ENCODE results near the gene IQCN. TPM values are rescaled to one million over a fixed set of nuclear protein-coding genes. Genes with fewer than 3 reads are reported as not detected.

Gene IQCN
- total RNA-seq, 2 donors from 2014 or later = 16.5 to 21.9 TPM

GRCh38 chr19:18298601-18299000 is 24.3 kb upstream of the IQCN start:
- ATAC-seq (no peak), DNase-seq (no peak)
- no peaks in the 10 kb centered on the region for H3K27me3 Mint-ChIP-seq
- no peaks in the 10 kb centered on the region for H3K9me3 ChIP-seq (ENCODE audit: control insufficient read depth, low read length, poor library complexity, severe bottlenecking)
- H3K36me3 Mint-ChIP-seq (ENCODE audit: low read depth) = peaks cover 2% of the 10 kb centered on the region
- peak overlapping the region; percentile 99 for H3K27ac Mint-ChIP-seq
- peaks cover 18% of the 10 kb centered on the region for H3K4me1 Mint-ChIP-seq
- no peak overlapping the region for H3K4me3 Mint-ChIP-seq

GRCh38 chr19:18297308-18297707 is 23.1 kb upstream of the IQCN start:
- ATAC-seq = no peak
- Mint-ChIP-seq H3K27ac (peak overlapping the region; percentile 99), H3K4me3 (no peak overlapping the region), H3K4me1 (peaks cover 20% of the 10 kb centered on the region), H3K27me3 (no peaks in the 10 kb centered on the region), H3K36me3 (ENCODE audit: low read depth) (no peaks in the 10 kb centered on the region)
- no peak for DNase-seq
- H3K9me3 ChIP-seq (ENCODE audit: control insufficient read depth, low read length, poor library complexity, severe bottlenecking) = no peaks in the 10 kb centered on the region

GRCh38 chr19:18295034-18295451 is 20.8 kb upstream of the IQCN start:
- DNase-seq (no peak), ATAC-seq (no peak)
- Mint-ChIP-seq H3K27ac (peak overlapping the region; percentile 99), H3K27me3 (no peaks in the 10 kb centered on the region), H3K4me1 (peaks cover 35% of the 10 kb centered on the region), H3K4me3 (no peak overlapping the region), H3K36me3 (ENCODE audit: low read depth) (no peaks in the 10 kb centered on the region)
- H3K9me3 ChIP-seq (ENCODE audit: control insufficient read depth, low read length, poor library complexity, severe bottlenecking) = no peaks in the 10 kb centered on the region

GRCh38 chr19:18294467-18294864 is 20.2 kb upstream of the IQCN start:
- H3K4me3 Mint-ChIP-seq = peak overlapping the region; percentile 88
- no peaks in the 10 kb centered on the region for H3K36me3 Mint-ChIP-seq (ENCODE audit: low read depth)
- H3K27me3 Mint-ChIP-seq = no peaks in the 10 kb centered on the region
- ATAC-seq (peak; percentile 69), DNase-seq (peak; percentile 74 to 88 (median 82))
- H3K9me3 ChIP-seq (ENCODE audit: control insufficient read depth, low read length, poor library complexity, severe bottlenecking) = no peaks in the 10 kb centered on the region
- H3K27ac Mint-ChIP-seq = peak overlapping the region; percentile 99
- H3K4me1 Mint-ChIP-seq = peaks cover 40% of the 10 kb centered on the region

GRCh38 chr19:18293642-18294466 is 19.6 kb upstream of the IQCN start:
- H3K4me3 Mint-ChIP-seq = peak overlapping the region; percentile 88
- H3K27me3 Mint-ChIP-seq = no peaks in the 10 kb centered on the region
- DNase-seq = no peak
- peak overlapping the region; percentile 99 for H3K27ac Mint-ChIP-seq
- H3K9me3 ChIP-seq (ENCODE audit: control insufficient read depth, low read length, poor library complexity, severe bottlenecking) = no peaks in the 10 kb centered on the region
- no peaks in the 10 kb centered on the region for H3K36me3 Mint-ChIP-seq (ENCODE audit: low read depth)
- ATAC-seq = no peak
- peaks cover 42% of the 10 kb centered on the region for H3K4me1 Mint-ChIP-seq

GRCh38 chr19:18292810-18293641 is 18.8 kb upstream of the IQCN start:
- ATAC-seq = no peak
- Mint-ChIP-seq H3K4me3 (peak overlapping the region; percentile 88), H3K27ac (peak overlapping the region; percentile 99), H3K27me3 (no peaks in the 10 kb centered on the region), H3K4me1 (peaks cover 42% of the 10 kb centered on the region), H3K36me3 (ENCODE audit: low read depth) (no peaks in the 10 kb centered on the region)
- no peak for DNase-seq
- H3K9me3 ChIP-seq (ENCODE audit: control insufficient read depth, low read length, poor library complexity, severe bottlenecking) = no peaks in the 10 kb centered on the region

- DNase-seq (no peak), ATAC-seq (no peak)
- Mint-ChIP-seq H3K36me3 (ENCODE audit: low read depth) (no peaks in the 10 kb centered on the region), H3K4me1 (peaks cover 42% of the 10 kb centered on the region), H3K4me3 (peak overlapping the region; percentile 88), H3K27me3 (no peaks in the 10 kb centered on the region), H3K27ac (peak overlapping the region; percentile 99)
- no peaks in the 10 kb centered on the region for H3K9me3 ChIP-seq (ENCODE audit: control insufficient read depth, low read length, poor library complexity, severe bottlenecking)
Measured at GRCh38 chr19:18292462-18292809, 18.2 kb upstream of the IQCN start.

- H3K36me3 Mint-ChIP-seq (ENCODE audit: low read depth) = no peaks in the 10 kb centered on the region
- no peaks in the 10 kb centered on the region for H3K27me3 Mint-ChIP-seq
- ATAC-seq = peak; percentile 29
- H3K4me3 Mint-ChIP-seq = peak overlapping the region; percentile 88
- H3K27ac Mint-ChIP-seq = peak overlapping the region; percentile 99
- no peaks in the 10 kb centered on the region for H3K9me3 ChIP-seq (ENCODE audit: control insufficient read depth, low read length, poor library complexity, severe bottlenecking)
- peaks cover 42% of the 10 kb centered on the region for H3K4me1 Mint-ChIP-seq
- peak in 2 of 3 donors; percentile 63 to 66 for DNase-seq
Measured at GRCh38 chr19:18291590-18292461, 17.6 kb upstream of the IQCN start.

- no peaks in the 10 kb centered on the region for H3K27me3 Mint-ChIP-seq
- no peaks in the 10 kb centered on the region for H3K9me3 ChIP-seq (ENCODE audit: control insufficient read depth, low read length, poor library complexity, severe bottlenecking)
- no peak for DNase-seq
- H3K27ac Mint-ChIP-seq = peak overlapping the region; percentile 99
- no peak for ATAC-seq
- peaks cover 46% of the 10 kb centered on the region for H3K4me1 Mint-ChIP-seq
- H3K36me3 Mint-ChIP-seq (ENCODE audit: low read depth) = no peaks in the 10 kb centered on the region
- peak overlapping the region; percentile 88 for H3K4me3 Mint-ChIP-seq
Measured at GRCh38 chr19:18291019-18291524, 16.8 kb upstream of the IQCN start.

GRCh38 chr19:18290302-18291018 is 16.2 kb upstream of the IQCN start:
- H3K27ac Mint-ChIP-seq = peak overlapping the region; percentile 99

GRCh38 chr19:18289471-18290301 is 15.4 kb upstream of the IQCN start:
- ATAC-seq (no peak), DNase-seq (no peak)
- Mint-ChIP-seq H3K27me3 (no peaks in the 10 kb centered on the region), H3K27ac (peak overlapping the region; percentile 99), H3K36me3 (ENCODE audit: low read depth) (no peaks in the 10 kb centered on the region), H3K4me3 (peak overlapping the region; percentile 88), H3K4me1 (peaks cover 51% of the 10 kb centered on the region)
- H3K9me3 ChIP-seq (ENCODE audit: control insufficient read depth, low read length, poor library complexity, severe bottlenecking) = no peaks in the 10 kb centered on the region

More at GRCh38 chr19:18290302-18291018, 16.2 kb upstream of the IQCN start:
- peaks cover 49% of the 10 kb centered on the region for H3K4me1 Mint-ChIP-seq
- no peaks in the 10 kb centered on the region for H3K27me3 Mint-ChIP-seq
- peak overlapping the region; percentile 88 for H3K4me3 Mint-ChIP-seq
- H3K9me3 ChIP-seq (ENCODE audit: control insufficient read depth, low read length, poor library complexity, severe bottlenecking) = no peaks in the 10 kb centered on the region
- peak; percentile 66 for ATAC-seq
- peak; percentile 62 to 83 (median 68) for DNase-seq
- no peaks in the 10 kb centered on the region for H3K36me3 Mint-ChIP-seq (ENCODE audit: low read depth)

Data from T-helper 17 cell (primary cell).